ENCODE measurements around the gene TTC24.
"Not testable (repeated sequence)": the region's sequence is repeated elsewhere in the genome, so short reads cannot be mapped to it uniquely, and the experiment has no call there.

The TTC24 gene
- 0 to 0.88 reads per million in 2 donors for total RNA-seq

DNA sequence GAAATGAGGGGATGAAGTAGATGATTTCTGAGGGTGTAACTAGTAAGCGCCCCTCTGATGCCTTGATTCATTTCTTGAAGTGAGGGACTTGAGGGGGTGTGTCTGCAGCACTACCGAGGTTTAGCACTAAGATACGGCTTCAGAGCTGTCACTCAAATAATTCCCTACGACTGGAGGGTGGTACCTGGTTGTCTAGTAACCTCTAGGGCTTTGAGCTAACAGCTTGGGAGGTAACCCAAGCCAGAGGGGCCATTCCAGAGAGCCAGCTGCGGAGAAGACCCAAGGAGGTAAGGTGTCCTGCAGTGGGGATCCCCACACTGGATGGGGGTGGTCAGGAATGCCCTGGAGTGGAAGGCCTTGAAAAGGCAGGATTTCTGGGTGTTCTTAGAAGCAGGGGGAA, at the start of gene TTC24:
TSS of gene TTC24 (plus strand) at position 252 of the 400 bp plus-strand sequence. CDS start 1,642 bp downstream, outside the sequence.
- DNase-seq, result no peak

DNA sequence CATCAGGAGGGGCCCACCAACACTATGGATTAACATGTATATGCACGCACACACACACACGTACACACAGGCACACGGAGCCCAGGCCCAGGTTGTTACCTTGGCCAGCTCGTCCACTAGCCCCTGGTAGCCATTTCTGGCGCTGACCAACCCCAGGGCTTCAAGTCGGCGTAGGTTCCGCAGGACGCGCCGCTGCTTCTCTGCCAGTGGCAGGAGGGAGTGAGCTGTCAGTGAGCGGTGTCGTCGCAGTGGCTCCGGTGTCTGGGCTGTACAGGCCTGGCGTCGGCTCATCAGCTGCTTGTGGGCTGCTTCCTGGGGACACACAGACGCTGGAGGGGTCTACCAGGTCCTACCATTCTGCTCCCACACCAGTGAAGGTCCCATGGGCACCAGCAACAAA, 49.5 kb upstream of the TTC24 start:
- DNase-seq, result no peak

DNA sequence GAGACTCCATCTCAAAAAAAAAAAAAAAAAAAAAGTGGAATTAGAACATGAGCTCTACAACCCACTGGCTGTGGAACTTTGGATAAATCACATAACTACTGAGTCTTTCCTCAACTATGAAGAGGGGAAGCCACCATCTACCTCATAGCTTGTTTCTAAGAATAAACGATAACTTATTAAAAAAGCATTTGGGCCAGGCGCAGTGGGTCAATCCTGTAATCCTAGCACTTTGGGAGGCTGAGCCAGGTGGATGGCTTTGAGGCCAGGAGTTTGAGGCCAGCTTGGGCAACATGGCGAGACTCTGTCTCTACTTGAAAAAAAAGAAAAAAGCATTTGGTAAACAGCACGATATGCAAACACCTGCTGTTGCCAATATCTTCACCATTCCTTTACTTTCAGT, 47.1 kb upstream of the TTC24 start:
- DNase-seq, result no peak

DNA sequence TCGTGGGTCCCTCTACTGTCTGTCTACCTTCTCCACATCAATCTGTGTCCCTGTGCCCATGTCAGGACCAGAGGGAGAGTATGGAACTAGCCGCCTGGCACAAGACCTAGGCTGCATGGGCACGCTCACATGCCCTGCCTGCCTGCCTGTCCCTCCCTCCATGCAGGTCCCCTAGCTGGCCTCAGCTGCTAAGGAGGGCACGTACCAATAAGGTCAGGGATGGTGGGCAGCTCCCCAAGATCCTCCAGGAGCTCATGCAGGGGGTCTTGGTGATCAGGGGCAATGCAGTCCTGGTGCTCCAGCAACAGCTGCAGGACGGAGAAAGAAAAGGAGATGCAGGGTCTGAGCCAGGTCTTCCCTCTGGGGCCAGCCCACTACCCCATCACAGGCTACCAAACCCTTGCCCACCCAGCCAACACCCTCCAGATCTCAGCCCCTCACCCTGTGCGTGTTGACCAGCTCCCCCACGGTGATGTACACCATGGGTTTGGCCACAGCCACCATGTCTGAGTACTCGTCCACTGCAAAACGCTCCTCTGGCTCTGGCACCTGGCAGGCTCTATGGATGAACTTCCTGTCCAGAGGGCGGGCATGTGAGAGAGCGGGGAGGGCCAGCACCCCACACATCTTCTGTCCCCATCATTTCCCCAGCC, 45.8 kb upstream of the TTC24 start:
- no peak for DNase-seq

DNA sequence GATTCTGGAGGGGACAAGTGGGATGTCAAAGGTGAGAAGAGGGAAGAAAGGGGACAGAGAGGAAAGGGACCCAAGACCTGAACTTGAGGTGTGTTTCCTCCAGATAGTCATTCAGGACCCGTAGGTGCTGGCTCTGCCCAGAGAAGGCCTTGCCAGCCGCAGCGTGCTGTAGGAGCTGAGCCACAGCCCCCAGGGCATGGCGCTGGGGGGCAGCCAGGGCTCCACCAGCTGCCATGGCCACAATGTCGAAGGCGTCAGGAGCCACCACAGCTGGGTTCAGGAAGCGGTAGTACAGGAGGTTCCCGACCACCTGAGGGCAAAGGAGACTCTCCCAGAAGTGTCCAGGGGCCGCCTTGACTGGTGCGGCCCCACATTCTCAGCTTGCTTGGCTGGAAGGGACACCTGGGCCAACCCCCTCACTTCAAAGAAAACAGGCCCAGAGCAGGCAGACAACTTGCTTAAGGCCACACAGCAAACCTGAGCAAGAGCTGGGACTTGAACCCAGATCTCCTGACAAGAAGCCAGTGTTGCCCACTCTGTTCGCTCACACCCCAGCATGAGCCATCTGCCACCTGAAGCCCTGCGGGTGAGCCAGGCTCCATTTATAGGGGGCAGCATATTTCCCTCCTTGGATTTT, 45.0 kb upstream of the TTC24 start:
- DNase-seq, result no peak

DNA sequence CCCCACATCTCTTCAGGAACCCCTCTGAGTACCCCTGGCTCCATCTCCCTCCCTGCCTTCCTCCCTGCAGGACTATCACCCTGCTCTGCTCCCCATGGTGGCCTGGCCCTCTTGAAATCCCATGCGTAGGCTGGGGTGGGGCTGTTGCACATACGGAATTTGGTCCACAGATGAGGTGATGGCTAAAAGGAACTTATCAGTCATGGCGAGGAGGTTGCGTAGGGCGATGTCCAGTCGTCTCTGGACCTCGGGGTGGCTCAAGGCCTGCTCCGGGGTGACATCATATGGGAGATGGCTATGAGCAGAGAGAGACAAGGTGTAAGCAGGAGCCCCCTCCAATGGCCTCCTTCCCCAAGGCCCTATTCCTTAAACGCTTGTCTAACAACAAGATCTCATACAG, 42.5 kb upstream of the TTC24 start:
- no peak for DNase-seq

DNA sequence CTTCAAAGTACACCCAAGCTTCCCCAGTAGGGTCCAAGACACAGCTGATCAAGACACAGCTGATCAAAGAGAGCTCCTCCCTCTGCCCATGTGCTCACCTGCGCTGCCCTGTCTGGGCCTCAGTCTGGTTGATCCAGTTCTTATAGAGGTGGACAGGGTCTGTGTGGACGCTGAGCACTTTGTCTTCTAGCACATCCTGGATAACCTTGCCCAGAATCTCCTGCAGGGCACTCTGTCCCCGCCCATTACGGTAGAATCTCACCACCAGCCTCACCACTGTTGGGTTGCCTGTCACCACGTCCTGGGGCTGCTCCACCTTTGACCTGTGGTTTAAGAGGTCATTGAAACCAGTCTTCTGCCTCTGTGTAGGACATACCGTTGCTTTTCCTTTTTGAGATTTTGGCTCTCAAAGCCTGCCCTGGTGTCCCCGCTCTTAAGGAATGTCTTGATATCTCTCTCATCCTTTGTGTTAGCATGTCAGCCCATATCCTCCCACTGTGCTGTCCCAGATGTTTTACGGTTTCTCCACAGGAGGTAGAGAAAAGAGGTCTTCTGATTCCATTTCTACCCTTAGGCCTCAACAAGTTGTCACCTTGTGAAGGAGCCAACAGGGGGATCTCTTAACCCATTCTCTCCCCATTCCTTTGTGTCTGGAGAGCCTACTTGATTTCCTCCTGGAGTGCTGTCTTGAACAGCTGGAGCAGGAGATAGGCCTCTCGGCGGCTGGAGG, 40.6 kb upstream of the TTC24 start:
- DNase-seq, result no peak

DNA sequence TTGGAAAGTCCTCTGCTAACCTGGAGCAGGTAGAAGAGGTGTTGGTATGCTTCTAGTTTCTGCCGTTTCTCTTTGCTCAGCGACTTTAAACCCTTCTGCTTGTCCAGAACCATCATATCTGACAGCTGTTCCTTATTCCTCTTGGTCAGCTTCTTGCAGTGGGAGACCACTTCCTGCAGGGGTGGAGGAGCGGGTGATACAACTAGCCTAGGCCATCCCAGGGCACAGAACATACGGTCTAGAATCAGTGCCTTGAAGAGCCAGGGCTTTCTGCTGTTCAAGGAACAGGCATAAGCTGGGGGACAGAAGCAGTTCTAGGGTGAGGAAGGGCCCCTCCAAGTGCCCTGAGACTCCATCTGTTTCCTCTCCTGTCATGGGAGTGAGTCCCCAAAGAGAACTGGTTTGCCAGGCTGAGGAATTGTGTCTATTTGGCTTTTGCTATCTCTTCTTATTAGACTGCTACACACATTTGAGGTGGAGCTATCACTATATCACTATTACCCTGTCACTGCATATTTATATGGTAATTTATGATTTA, 39.6 kb upstream of the TTC24 start:
- no peak for DNase-seq

DNA sequence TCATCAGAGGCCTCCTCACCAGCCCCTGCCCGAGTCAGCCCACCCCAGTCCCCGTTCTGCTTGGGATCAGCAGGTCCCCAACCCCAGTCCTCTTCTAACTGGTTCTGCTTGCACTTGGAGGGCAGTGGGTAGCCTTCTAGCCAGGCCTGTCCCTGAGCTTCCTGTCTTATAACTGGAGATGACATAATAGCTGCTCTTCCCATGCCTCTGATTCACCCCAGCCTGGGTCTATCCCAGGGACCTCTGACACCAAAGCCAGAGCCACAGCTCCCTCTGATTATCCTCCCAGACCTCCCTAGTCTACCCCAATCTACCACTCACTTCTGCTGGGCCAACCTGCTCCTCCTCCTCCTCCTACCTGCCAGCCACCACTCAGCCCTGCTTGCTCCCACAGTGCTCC, 38.6 kb upstream of the TTC24 start:
- DNase-seq, result no peak

DNA sequence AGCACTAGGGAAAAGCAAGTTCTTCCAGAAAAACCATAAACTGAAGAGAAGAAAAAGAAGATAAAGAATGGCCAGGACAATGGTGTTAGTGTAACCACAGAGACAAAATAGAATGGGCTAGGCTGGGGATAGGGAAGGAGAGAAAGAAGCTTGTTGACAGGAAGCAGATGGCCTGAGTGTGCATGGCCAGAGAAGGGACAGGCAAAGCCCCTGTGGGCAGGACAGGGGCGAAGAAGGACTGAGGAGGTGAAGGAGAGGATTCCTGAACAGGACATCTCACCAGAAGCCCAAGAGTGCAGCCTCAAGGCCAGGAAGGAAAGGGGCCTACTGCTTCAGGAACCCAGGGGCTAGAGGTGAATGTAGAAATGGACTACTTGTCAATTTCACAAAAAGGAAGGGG, 36.5 kb upstream of the TTC24 start:
- DNase-seq, result no peak

DNA sequence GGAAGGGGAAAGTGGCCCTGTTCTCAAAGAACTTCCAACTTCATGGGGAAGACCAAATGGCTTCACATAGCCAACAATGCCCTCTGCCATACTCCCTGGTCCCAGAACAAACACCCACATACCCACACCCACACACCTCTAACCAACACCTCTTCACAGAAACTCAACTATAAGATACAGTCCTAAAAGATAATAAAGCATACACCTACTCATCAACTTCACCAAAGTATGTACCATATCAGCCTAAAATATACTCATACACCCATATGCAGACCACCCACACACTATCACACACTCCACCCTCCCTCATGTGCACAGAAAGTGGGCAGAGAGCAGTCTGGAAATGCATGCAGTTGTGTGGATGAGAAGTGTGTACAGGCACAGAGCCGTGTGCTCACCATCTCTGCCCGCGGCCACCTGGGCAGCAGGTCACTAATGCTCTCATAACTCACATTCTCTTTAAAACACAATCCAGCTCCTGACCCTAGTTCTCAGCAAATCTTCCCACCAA, 34.9 kb upstream of the TTC24 start:
- DNase-seq, result no peak

DNA sequence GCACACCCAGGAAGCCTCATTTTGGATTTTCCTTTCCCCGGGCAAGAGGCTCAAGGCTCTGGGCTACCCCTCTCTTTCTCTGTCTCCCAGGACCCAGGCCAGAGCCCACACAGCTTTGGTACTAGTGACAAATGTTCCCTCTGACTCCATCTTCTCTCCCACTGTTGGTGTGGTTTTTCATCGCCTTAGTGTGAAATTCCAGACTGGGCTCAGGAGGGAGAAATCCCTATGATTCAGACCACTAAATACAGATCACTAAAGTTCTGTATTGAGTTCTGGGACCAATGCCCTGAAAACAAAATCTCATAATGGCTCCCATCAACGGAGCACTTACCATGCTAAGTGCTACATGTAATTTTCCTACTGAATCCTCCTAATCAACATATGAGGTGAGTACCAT, 33.3 kb upstream of the TTC24 start:
- DNase-seq, result no peak

DNA sequence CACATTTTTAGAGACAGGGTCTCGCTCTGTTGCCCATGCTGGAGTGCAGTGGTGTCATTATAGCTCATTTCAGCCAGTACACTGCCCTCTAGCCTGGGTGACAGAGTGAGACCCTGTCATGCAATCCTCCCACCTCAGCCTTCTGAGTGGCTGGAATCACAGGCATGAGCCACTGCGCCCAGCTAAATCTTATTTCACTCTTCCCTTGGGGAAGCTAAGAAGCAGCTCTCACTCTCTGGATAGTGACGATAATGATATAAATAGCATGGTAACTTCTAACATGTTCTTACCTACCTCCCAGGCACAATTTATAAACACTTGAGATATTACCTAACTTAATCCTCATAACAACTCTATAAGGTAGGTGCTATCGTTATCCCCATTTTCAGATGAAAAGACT, 32.1 kb upstream of the TTC24 start:
- DNase-seq, result no peak

DNA sequence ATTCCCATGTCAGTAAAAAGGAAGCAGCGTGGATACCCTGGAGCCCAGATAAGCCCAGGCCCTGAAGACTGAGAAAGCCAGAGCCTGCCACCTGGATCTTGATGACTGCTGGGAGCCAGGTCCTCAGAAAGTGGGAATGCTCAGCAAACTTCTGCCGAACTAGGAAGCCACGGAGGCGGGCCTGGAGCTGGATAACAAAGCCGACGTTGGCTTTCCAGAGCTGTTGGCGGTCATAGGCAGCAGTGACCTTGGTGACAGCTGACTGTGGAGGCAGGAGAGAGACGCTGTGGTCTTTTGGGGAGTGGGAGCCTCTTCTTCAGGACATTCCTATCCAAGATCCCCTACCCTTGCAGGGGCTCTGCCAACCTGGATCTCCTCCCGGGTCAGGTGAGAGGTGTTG, 31.5 kb upstream of the TTC24 start:
- no peak for DNase-seq

DNA sequence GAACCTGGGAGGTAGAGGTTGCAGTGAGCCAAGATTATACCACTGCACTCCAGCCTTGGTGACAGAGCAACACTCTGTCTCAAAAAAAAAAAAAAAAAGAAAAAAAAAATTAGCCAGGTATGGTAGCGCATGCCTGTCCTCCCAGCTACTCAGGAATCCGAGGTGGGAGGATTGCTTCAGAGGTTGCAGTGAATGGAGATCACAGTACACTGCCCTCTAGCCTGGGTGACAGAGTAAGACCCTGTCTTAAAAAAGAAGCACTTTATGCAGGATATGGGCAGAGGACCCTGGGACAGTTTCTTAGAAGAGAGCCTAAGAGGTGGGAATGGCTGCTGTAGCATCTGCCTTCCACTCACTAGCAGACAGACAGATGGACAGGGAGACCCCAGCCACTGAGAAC, 30.1 kb upstream of the TTC24 start:
- DNase-seq, result no peak

DNA sequence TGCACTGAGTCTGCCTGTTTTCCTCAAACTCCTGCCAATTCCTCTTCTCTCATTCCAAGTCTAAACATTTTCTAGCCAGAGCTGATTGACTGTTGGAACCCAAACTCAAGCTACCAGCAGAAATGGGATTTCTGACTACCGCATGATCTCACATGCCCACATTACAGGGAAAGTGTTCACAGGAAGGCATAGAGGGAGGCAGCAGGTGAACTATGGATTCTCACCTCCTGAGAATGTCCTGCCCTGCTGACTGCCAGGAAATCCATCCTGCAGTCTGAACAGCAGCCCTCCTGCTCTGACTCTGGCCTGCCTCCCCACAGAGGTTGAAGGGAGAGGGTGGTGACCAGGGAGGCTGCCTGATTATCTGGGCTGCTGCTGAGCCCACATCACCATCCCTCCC, 29.7 kb upstream of the TTC24 start:
- DNase-seq, result no peak

DNA sequence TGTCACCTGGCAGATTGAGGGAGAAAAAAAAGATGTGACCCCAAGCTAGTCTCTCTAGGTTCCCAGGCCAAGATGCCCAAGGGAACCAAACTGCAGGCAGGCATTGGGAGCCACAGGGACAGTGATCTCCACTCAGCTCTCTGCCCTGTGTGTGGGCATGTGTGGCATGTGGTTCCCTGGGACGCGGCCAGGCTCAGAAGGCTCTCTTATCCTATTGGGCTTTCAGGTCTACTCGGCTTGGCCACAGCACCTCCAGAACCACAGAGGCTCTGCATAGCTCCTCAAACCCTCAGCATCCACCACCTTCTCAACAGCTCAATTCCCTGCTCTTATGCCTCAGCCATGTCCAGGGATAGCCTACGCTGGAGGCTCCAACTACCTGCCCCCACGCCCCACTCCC, 29.2 kb upstream of the TTC24 start:
- DNase-seq, result no peak

DNA sequence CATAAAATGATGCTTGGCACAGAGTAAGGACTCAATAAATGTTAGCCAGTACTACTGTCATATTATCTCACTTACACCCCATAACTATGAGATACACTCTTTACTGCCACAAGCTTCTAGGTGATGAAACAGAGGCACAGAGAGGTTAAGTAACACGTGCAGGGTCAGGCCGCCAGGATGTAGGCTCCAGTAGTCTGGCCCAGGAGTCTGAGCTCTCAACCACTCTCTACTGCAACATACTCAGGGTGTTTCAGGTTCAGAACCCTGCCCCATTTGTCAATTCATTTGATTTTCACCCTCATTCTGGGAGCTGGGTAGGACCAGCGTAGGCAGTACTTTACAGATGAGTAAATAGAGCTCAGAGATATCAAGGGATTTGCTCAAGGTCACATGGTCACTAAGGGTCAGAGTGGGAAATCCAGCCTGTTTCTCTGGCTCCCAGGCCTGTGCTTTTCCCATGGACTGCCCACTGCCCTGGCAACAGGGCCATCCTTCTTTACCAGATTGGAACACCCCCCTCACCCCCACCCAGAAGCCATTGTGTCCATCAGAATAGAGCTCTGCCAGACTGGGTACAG, 28.4 kb upstream of the TTC24 start:
- DNase-seq, result no peak

DNA sequence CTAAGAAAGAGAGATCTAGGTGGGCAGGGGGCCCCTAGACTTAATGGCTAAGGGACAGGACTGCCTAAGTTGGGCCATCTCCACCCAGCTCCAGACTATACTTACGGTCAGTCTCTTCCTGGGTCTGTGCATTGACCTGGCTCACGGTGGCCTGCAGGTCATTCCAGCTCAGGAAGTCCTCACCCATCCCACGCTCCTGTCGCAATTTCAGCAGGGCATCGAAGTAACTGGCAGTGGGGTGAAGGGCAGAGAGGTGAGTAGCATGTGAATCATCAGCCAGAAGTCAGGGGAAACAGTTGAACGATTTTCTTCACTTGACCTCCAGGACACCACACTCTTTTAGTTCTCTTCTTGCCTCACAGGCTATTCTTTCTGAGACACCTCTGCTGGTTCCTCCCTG, 27.7 kb upstream of the TTC24 start:
- DNase-seq, result no peak

DNA sequence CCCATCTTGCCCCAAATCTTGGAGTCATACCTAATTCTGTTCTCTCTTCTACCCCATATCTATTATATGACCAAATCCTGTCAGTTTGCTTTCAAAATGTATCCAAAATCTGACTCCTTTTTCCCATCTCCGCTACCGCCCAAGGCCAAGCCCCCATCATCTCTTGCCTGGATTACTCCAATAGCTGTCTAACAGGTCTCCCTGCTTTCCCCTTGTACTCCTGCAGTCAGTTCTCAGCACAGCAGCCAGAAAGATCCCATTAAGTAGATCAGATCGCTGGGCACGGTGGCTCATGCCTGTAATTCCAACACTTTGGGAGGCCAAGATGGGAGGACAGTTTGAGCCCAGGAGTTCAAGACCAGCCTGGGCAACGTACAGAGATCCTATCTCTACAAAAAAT, 27.0 kb upstream of the TTC24 start:
- no peak for DNase-seq

DNA sequence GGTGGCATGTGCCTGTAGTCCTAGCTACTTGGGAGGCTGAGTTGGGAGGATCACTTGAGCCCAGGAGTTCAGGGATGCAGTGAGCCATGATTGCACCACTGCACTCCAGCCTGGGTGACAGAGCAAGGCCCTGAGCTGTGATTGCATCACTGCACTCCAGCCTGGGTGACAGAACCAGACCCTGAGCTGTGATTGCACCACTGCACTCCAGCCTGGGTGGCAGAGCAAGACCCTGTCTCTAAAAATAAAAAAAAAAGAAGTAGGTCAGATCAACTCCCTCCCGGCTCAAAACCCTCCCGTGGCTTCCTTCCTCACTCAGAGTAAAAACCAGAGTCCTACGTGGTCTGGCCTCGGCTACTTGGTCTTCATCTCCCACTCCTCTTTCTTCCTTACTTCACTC, 26.6 kb upstream of the TTC24 start:
- not testable (repeated sequence) for DNase-seq

DNA sequence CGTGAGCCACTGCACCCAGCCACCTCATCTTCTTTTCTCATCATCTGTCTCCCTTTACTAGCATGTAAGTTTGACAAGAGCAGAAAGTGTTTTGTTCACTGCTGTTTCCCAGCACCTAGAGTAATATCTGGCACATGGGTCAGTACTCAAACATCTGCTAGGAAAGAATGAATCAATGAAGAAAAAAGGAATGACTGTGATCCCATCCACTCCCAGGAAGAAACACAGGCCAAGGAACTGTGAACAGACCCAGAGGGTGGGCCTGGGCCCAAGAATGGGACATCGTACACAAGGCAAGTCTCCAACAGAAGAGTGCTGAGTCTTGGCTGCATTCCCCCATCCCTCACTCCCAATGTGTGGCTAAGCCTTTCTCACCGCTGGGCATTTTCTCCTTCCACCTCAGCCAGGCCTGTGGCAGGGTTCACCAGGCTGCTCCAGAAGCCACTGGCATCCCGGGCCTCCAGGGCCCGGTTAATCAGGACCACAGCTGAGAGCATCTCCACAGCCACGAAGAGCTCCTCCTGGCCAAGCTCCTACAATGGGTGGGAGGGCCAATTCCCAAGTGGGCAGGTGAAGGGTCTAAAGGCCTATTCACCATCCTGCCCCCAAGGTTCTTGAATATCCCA, 25.6 kb upstream of the TTC24 start:
- DNase-seq, result no peak

DNA sequence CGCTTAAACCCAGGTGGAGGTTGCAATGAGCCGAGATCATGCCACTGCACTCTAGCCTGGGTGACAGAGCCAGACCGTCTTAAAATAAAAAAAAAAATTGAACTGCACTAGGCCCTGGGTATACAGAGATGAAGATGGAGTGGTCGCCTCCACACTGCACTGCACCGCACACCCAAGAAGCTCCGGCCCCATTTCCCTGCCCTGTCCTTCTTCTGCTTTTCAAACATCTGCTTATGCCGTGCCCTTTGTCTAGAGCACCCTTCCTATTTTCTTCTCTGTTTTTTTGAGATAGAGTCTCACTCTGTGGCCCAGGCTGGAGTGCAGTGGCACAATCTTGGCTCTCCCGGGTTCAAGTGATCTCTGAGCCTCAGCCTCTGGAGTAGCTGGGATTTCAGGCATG, 24.6 kb upstream of the TTC24 start:
- DNase-seq, result no peak

Measured in T-helper 2 cell (primary cell).